ENCODE measurements around the gene MGAT4B. TPM values are rescaled to one million over a fixed set of nuclear protein-coding genes. Genes with fewer than 3 reads are reported as not detected.

Gene MGAT4B
- total RNA-seq, 2 donors from 2014 or later: 332 to 540 TPM

DNA sequence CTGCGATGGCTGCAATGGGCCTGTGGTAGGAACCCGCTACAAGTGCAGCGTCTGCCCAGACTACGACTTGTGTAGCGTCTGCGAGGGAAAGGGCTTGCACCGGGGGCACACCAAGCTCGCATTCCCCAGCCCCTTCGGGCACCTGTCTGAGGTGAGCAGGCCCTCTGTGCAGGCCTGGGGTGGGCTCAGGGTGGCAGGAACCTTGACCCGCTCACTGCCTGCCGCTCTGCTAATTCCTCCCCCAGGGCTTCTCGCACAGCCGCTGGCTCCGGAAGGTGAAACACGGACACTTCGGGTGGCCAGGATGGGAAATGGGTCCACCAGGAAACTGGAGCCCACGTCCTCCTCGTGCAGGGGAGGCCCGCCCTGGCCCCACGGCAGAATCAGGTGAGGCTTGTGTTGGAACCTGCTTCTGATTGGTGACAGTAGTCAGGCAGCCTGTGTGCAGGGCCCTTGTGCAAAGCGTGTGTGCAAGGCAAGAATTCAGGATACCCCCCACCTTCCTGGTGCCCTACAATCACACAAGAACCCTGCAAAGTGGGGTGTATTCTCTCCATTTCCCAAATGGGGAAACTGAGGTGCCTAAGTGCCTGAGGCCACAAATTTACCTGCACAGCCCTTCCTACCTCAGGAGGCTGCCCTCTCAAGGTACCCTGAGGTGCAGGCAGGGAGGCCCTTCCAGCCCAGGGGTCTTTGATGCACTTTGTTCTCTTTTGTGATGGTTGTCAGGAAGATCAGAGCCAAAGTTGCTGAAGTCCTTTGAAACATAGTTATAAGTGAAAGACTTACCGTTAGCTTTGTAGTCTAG lies 17.5 kb upstream of the MGAT4B start:
- Histone ChIP-seq H3K27me3 (no peaks in the 10 kb centered on the region), H3K27ac (no peak overlapping the region), H3K9me3 (no peaks in the 10 kb centered on the region), H3K4me3 (no peak overlapping the region), H3K9ac (ENCODE audit: low read depth in 2 of 2, low read length in 2 of 2) (peak overlapping the region in 1 of 2 donors; percentile 46), H3K4me1 (peaks cover 56% of the 10 kb centered on the region), H3K36me3 (peaks cover 16% of the 10 kb centered on the region)
- intact Hi-C loops (cut with DNase I): no loop called here
- TF ChIP-seq, protein P1, sequence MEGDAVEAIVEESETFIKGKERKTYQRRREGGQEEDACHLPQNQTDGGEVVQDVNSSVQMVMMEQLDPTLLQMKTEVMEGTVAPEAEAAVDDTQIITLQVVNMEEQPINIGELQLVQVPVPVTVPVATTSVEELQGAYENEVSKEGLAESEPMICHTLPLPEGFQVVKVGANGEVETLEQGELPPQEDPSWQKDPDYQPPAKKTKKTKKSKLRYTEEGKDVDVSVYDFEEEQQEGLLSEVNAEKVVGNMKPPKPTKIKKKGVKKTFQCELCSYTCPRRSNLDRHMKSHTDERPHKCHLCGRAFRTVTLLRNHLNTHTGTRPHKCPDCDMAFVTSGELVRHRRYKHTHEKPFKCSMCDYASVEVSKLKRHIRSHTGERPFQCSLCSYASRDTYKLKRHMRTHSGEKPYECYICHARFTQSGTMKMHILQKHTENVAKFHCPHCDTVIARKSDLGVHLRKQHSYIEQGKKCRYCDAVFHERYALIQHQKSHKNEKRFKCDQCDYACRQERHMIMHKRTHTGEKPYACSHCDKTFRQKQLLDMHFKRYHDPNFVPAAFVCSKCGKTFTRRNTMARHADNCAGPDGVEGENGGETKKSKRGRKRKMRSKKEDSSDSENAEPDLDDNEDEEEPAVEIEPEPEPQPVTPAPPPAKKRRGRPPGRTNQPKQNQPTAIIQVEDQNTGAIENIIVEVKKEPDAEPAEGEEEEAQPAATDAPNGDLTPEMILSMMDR (IDR thresholded peaks at IDR 0.05): no peak
- DNase-seq: peak; percentile 15

DNA sequence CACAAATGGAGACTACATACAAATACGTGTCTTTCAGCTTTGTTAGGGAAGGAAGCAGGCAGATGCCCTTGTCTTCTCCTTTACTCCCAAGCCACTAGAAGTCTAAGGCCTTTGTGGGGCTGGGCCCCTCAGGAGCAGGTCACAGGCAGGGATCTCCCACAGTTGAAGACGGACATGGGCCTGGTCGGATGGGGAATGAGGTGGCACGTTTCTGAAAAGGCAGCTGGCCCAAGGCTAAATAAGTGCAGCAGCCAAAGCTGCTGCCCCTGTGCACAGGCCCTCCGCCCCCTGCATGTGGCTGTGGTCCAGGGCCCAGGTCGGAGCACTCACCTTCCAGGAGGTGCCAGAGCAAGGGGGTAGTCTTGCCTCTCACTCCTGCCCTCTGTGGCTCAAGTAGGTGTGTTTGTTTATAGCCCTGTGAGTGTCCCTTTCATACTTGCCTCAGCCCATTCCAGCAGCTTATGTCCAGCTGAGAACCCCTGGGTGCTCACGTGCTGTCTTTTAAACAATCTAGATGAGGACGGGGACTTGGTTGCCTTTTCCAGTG lies 15.9 kb upstream of the MGAT4B start:
- Histone ChIP-seq H3K4me1 (peaks cover 61% of the 10 kb centered on the region), H3K27ac (no peak overlapping the region), H3K4me3 (peak overlapping the region; percentile 100), H3K9ac (ENCODE audit: low read depth in 2 of 2, low read length in 2 of 2) (peak overlapping the region; percentile 5 to 72), H3K36me3 (peaks cover 16% of the 10 kb centered on the region), H3K9me3 (no peaks in the 10 kb centered on the region), H3K27me3 (no peaks in the 10 kb centered on the region)
- TF ChIP-seq, protein P1 (IDR thresholded peaks at IDR 0.05): no peak
- intact Hi-C loops (cut with DNase I): no loop called here
- DNase-seq: no peak

DNA sequence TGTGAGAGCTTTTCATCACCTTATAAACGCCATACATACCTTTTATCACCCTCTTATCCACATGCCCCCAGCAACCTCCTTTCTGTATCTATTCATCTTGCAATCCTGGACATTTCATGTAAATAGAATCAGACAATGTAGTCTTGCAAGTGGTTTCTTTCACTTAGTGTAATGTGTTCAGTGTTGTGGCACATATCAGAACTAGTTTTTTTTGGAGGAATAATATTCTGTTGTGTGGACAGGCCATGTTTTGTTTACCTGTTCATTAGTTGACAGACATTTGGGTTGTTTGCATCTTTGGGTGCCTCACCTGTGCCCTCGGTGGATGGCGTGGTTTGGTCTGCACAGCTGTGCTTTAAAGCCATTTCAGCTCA lies 15.4 kb upstream of the MGAT4B start:
- no peaks in the 10 kb centered on the region for H3K27me3 ChIP-seq
- H3K27ac ChIP-seq: no peak overlapping the region
- intact Hi-C loops (cut with DNase I): no loop called here
- peaks cover 16% of the 10 kb centered on the region for H3K36me3 ChIP-seq
- TF ChIP-seq, protein P1 (IDR thresholded peaks at IDR 0.05): no peak
- H3K9ac ChIP-seq (ENCODE audit: low read depth in 2 of 2, low read length in 2 of 2): peak overlapping the region; percentile 5 to 72
- DNase-seq: no peak
- H3K4me1 ChIP-seq: peaks cover 63% of the 10 kb centered on the region
- H3K9me3 ChIP-seq: no peaks in the 10 kb centered on the region
- H3K4me3 ChIP-seq: peak overlapping the region; percentile 100

DNA sequence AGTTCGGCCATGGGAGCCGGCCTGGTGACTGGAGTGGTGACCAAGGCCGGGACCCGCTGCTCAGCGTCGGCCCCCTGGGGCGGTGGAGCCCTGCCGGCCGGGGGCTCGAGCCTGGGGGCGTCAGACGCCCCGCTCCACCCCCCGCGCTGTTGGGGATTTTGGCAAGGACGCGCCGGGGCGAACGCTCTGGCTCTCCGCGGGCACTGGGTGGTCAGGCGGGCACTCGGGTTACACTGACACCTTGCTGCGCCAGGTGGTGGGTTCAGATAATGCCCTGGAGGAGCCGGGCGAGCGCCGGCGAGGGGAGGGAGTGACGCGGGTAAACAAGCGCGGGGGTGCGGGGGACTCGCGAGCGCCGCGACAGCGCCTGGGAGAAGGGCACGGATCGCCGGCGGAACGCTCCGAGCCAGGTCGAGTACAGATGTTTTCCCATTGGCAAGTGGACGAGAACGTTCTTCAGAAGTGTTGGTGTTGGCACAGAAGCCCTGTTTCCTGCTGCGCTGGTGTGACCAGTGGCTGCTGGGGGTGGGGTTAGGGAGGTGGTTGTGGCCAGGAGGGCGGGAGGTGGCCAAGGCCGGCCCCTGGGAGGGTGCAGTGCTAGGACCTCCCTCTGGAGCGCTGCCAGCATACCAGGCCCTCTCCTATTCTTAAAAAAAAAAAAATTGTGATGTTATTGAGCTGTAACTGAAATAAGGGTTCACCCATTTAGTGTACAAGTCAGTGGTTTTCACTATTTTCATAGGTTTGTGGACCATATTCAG lies 14.8 kb upstream of the MGAT4B start:
- H3K36me3 ChIP-seq: peaks cover 13% of the 10 kb centered on the region
- H3K4me1 ChIP-seq: peaks cover 59% of the 10 kb centered on the region
- DNase-seq: peak; percentile 98
- H3K4me3 ChIP-seq: peak overlapping the region; percentile 100
- H3K27me3 ChIP-seq: no peaks in the 10 kb centered on the region
- intact Hi-C loops (cut with DNase I): no loop called here
- H3K9ac ChIP-seq (ENCODE audit: low read depth in 2 of 2, low read length in 2 of 2): peak overlapping the region; percentile 94 to 100
- TF ChIP-seq, protein P1 (IDR thresholded peaks at IDR 0.05): no peak
- H3K9me3 ChIP-seq: no peaks in the 10 kb centered on the region
- peak overlapping the region; percentile 100 for H3K27ac ChIP-seq

DNA sequence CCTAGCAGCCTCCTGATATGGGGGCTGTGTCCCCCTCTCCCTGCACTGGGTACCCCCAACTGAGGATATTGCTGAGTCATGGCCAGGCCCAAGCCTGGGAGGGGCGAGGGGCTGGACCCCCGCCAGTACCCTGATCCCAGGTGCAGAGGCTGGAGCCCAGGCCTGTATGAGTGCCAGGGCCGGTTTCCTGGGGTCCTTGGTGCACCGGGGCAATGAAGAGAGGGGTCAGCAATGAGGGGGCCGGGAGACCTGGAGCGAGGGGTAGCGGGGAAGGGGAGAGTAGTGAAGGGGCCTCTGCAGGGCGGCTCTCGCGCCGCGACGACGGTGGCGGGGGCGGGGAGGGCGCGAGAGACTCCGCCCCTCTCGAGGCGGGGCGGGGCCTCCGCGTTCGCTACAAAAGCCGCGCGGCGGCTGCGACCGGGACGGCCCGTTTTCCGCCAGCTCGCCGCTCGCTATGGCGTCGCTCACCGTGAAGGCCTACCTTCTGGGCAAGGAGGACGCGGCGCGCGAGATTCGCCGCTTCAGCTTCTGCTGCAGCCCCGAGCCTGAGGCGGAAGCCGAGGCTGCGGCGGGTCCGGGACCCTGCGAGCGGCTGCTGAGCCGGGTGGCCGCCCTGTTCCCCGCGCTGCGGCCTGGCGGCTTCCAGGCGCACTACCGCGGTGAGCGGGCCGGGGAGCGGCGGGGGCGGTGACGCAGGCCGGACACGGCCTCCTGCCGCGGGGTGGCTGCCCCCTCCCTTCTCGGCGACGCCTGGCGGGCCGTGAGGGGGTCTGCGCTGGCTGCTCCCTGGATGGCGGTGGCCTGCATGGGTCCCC lies 14.0 kb upstream of the MGAT4B start, which contains the start of gene SQSTM1:
TSS of gene SQSTM1 (plus strand) at position 423 of the 815 bp plus-strand sequence. CDS start at position 455, 32 bp downstream.
- H3K27ac ChIP-seq: peak within 1 kb of the TSS; percentile 100
- H3K9ac ChIP-seq (ENCODE audit: low read depth in 2 of 2, low read length in 2 of 2): peak within 1 kb of the TSS; percentile 94 to 100
- H3K9me3 ChIP-seq: no peaks in the 10 kb centered on the region
- peaks cover 10% of the 10 kb centered on the region for H3K36me3 ChIP-seq
- TF ChIP-seq, protein P1 (IDR thresholded peaks at IDR 0.05): no peak
- H3K4me1 ChIP-seq: peaks cover 52% of the 10 kb centered on the region
- peak within 1 kb of the TSS; percentile 100 for H3K4me3 ChIP-seq
- no peaks in the 10 kb centered on the region for H3K27me3 ChIP-seq
- intact Hi-C loops (cut with DNase I): no loop called here
- peak; percentile 85 for DNase-seq

All from colonic mucosa (tissue), 4 donors.